GM20000 (cell line): Measurements from ENCODE around the gene CT47C1.

Experiments
- DNase-seq: peaks from one replicate; pipeline ENCODE4 v3.0.0; 2012; ENCODE audit warnings: low spot score
- TF ChIP-seq, protein P1 (sequence below): IDR thresholded peaks from 2 replicates; pipeline ENCODE4 v1.5.1; 2012; ENCODE audit warnings: mild to moderate bottlenecking, control low read depth; ENCODE audit errors: extremely low read depth, missing control alignments

Gene CT47C1

DNA sequence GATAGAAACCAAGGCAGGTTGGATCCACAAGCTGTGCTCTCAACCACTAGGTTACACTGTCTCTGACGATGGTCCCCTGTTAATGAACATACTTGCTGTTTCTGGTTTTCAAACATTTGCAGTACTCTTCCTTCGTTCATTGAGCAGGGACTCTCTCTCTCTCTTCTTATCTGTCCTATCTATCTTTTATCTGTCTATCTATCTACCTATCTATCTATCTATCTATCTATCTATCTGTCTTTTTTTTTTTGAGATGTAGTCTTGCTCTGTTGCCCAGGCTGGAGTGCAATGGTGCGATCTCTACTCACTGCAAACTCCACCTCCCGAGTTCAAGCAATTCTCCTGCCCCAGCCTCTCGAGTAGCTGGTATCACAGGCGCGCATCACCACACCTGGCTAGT lies 9.4 kb upstream of the CT47C1 start:
- TF ChIP-seq, protein P1, sequence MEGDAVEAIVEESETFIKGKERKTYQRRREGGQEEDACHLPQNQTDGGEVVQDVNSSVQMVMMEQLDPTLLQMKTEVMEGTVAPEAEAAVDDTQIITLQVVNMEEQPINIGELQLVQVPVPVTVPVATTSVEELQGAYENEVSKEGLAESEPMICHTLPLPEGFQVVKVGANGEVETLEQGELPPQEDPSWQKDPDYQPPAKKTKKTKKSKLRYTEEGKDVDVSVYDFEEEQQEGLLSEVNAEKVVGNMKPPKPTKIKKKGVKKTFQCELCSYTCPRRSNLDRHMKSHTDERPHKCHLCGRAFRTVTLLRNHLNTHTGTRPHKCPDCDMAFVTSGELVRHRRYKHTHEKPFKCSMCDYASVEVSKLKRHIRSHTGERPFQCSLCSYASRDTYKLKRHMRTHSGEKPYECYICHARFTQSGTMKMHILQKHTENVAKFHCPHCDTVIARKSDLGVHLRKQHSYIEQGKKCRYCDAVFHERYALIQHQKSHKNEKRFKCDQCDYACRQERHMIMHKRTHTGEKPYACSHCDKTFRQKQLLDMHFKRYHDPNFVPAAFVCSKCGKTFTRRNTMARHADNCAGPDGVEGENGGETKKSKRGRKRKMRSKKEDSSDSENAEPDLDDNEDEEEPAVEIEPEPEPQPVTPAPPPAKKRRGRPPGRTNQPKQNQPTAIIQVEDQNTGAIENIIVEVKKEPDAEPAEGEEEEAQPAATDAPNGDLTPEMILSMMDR: no peak
- DNase-seq: no peak

DNA sequence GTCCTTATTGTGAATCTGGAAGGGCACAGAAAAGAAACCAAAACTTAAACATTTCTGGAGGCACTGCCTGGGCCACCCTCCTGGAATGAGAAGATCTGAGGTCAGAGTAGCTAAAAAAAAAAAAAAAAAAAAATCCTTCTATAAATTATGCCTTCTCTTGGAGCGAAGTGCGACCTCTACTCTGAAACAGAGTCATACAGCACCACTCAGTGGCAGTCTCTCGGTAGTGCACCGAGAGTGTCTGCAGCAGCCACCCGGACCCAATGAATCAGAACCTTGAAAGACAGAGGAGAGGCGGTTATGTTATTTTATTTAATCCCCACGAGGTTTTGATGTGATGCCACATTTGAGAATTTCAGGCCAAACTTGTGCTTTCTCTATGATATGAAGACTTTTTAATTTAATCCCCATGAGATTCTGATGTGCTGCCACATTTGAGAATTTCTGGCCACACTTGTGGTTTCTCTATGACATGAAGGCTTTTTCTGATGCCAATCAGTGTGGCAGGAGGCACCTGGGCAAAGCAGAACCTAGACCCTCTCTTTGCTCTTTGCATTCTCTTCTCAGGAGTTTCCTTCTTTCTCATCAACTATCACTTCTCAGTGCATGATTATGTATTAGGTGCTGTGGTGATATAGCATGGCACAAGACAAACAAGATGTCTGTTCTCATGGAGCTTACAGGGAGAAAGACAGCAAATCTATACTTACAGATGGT lies 5.6 kb upstream of the CT47C1 start:
- TF ChIP-seq, protein P1: peak; percentile 19
- peak; percentile 32 for DNase-seq

GRCh38 chrX:119069128-119069527 lies 3.7 kb upstream of the CT47C1 start:
- TF ChIP-seq, protein P1: no peak
- DNase-seq: no peak

- TF ChIP-seq, protein P1: no peak
Measured at GRCh38 chrX:119069762-119070161, 3.0 kb upstream of the CT47C1 start.

DNA sequence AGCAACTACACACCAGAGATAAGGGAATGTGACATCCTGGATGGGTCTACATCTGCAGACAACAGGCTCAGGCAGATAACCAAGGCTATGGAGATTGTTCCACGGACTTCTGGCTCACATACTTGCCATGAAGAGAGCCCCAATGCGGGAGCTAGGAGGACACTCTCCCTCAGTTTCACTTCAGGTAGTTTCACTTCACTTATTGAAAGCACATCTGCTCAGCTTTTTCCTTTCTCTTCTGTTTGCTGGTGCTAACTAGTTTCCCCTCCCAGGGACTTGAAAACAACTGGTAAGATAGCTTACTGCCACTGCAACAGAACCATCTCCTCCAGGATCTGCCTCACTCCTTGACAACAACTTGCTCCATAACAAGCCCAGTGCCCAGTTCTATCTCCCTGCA lies 1.4 kb upstream of the CT47C1 start:
- peak; percentile 24 for DNase-seq
- TF ChIP-seq, protein P1: no peak

More at GRCh38 chrX:119069762-119070161, 3.0 kb upstream of the CT47C1 start:
- DNase-seq: no peak

- no peak for DNase-seq
- TF ChIP-seq, protein P1: no peak
Measured at GRCh38 chrX:119073200-119073905, 560 bp downstream of the CT47C1 start.

GRCh38 chrX:119073911-119074310 lies 1.1 kb downstream of the CT47C1 start:
- no peak for DNase-seq
- TF ChIP-seq, protein P1: no peak
